ENCODE measurements around the gene PPP4R2. TPM values are rescaled to one million over a fixed set of nuclear protein-coding genes. Genes with fewer than 3 reads are reported as not detected.

Gene PPP4R2
- total and polyA plus RNA-seq, 2 of the 8 experiments (the other 6 are each of a cell fraction or from before 2014, with no cell fraction given): 11.5 to 89.9 TPM

- no peak for TF ChIP-seq TAF7 (optimal IDR thresholded peaks at IDR 0.05; ENCODE audit: borderline replicate concordance, low read depth, low read length)
- TF ChIP-seq E2F6 (IDR thresholded peaks at IDR 0.05): no peak
- TF ChIP-seq SP4 (IDR thresholded peaks at IDR 0.05; ENCODE audit: low read length): no peak
- TF ChIP-seq SP1 (IDR thresholded peaks at IDR 0.05; ENCODE audit: low read depth, low read length): no peak
- TF ChIP-seq TAF1 (IDR thresholded peaks at IDR 0.05; ENCODE audit: low read depth, low read length): no peak
These were observed 19.4 kb upstream of the PPP4R2 start (continued) for GRCh38 chr3:72977060-72977808.

All from H1 (cell line).